Smooth muscle cell (in vitro differentiated cells): ENCODE data around the gene SNIP1. TPM values are rescaled to one million over a fixed set of nuclear protein-coding genes. Genes with fewer than 3 reads are reported as not detected.
"Not testable (repeated sequence)": the region's sequence is repeated elsewhere in the genome, so short reads cannot be mapped to it uniquely, and the experiment has no call there.

Source experiments
- DNase-seq: peaks from one replicate; lab custom pipeline; 2025; ENCODE audit not compliant: unreplicated experiment; lab: John Stamatoyannopoulos, UW
- H2AFZ ChIP-seq: fragments of 200-600 bp; sonication (generic); 2 replicates; pipeline ENCODE4 v1.6.0; 2016; ENCODE audit warnings: antibody characterized with exemption, low read depth, mild to moderate bottlenecking
- H3F3A ChIP-seq: fragments of 200-600 bp; sonication (generic); 2 replicates; pipeline ENCODE4 v1.6.0; 2017; ENCODE audit warnings: antibody characterized with exemption, low read depth
- H3K27ac ChIP-seq: fragments of 200-600 bp; sonication (generic); 2 replicates; pipeline ENCODE4 v1.5.1; 2016; ENCODE audit warnings: low read depth, mild to moderate bottlenecking
- H3K27me3 ChIP-seq: fragments of 200-600 bp; sonication (generic); 2 replicates; pipeline ENCODE4 v1.6.1; 2016; ENCODE audit warnings: low read depth, mild to moderate bottlenecking
- H3K36me3 ChIP-seq: fragments of 200-600 bp; sonication (generic); 2 replicates; pipeline ENCODE4 v1.5.1; 2016; ENCODE audit warnings: low read depth
- H3K4me1 ChIP-seq: fragments of 200-600 bp; sonication (generic); 2 replicates; pipeline ENCODE4 v1.5.1; 2016; ENCODE audit warnings: low read depth
- H3K4me2 ChIP-seq: fragments of 200-600 bp; sonication (generic); 2 replicates; pipeline ENCODE4 v1.6.0; 2016; ENCODE audit warnings: mild to moderate bottlenecking
- H3K4me3 ChIP-seq: fragments of 200-600 bp; sonication (generic); 2 replicates; pipeline ENCODE4 v1.5.1; 2016; ENCODE audit warnings: mild to moderate bottlenecking
- H3K79me2 ChIP-seq: fragments of 200-600 bp; sonication (generic); 2 replicates; pipeline ENCODE4 v1.6.0; 2016; ENCODE audit warnings: low read depth, mild to moderate bottlenecking
- H3K9ac ChIP-seq: fragments of 200-600 bp; sonication (generic); 2 replicates; pipeline ENCODE4 v1.6.0; 2016; ENCODE audit warnings: low read depth
- H3K9me3 ChIP-seq: fragments of 200-600 bp; sonication (generic); replicated peaks from 2 replicates; pipeline ENCODE4 v1.5.1; 2016; ENCODE audit warnings: low read depth
- H4K20me1 ChIP-seq: fragments of 200-600 bp; sonication (generic); 2 replicates; pipeline ENCODE4 v1.6.0; 2016; ENCODE audit warnings: low read depth
- CTCF ChIP-seq: fragments of 200-600 bp; sonication (generic); IDR thresholded peaks from 2 replicates; pipeline ENCODE4 v1.5.1; 2017; ENCODE audit warnings: borderline replicate concordance, mild to moderate bottlenecking, antibody characterized with exemption; ENCODE audit not compliant: insufficient read depth, poor library complexity, severe bottlenecking
- WGBS: methylation state at CpG from one replicate; pipeline ENCODE4 v1.1.7; 2016; ENCODE audit warnings: low lambda C conversion rate; 5-methylcytosine and 5-hydroxymethylcytosine counted together
- polyA plus RNA-seq: library from polyadenylated mRNA; unstranded; fragments of >200 nt; fragmentation: Nextera tagmentation; extraction: Ambion mirVana; gene quantifications from 2 replicates; pipeline ENCODE4 v1.2.1, GENCODE V29; 2016
- total RNA-seq: library from RNA; depleted of rRNA; stranded (reverse); fragments of >200 nt; gene quantifications from 2 replicates; pipeline ENCODE4 v1.2.3, GENCODE V29; 2014

Gene SNIP1
- total and polyA plus RNA-seq, 2 experiments from 2014 or later, result 7.4 to 37.1 TPM

DNA sequence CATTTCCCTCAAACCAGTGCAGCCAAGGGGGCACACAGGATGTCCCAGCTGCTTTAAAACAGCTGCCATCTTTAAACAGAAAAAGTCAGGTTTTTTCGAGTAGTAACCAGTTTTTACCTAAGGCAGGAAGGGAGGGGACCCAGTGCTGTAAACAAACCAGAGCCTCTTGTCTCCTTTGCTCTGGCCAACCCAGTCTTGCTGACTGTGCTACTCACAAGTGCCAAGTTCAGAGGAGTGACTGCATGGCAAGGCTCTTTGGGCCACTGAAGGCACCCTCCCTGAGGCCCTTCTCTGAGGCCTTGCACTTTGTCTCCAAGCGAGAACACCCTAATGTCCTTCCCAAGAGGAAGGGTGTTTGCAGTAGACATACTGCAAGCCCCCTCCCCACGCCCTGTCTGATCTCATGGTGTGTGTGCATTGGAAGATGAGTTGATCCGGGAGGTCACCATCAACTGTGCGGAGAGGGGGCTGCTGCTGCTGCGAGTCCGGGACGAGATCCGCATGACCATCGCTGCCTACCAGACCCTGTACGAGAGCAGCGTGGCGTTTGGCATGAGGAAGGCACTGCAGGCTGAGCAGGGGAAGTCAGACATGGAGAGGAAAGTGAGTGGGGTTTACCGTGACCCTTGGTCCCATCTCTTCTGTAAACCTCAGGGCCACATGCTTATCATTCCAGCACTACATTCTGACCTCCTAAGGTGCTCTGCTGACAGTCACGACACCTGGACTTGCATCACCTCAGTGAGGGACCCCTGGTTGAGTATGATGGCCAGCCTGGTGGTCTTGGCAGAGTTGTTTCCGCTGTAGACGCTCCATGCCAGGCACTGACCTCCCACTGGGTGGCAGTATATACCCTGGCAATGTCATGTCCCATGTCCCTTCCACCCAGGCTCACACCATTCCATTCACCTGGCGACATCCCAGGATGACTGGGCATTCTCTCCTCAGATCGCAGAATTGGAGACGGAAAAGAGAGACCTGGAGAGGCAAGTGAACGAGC is 7.3 kb upstream of the SNIP1 start:
- peak; percentile 48 for TF ChIP-seq CTCF
- DNase-seq, result no peak
- no peak overlapping the region for H2AFZ ChIP-seq
- no peak overlapping the region for H3K4me2 ChIP-seq
- no peaks in the 10 kb centered on the region for H4K20me1 ChIP-seq
- H3K79me2 ChIP-seq, result no peaks in the 10 kb centered on the region
- no peak overlapping the region for H3K4me3 ChIP-seq
- H3K9ac ChIP-seq, result no peak overlapping the region
- no peaks in the 10 kb centered on the region for H3K27me3 ChIP-seq
- peaks cover 6% of the 10 kb centered on the region for H3F3A ChIP-seq
- peaks cover 2% of the 10 kb centered on the region for H3K4me1 ChIP-seq
- H3K27ac ChIP-seq, result no peak overlapping the region
- H3K36me3 ChIP-seq, result peaks cover 13% of the 10 kb centered on the region
- WGBS, result 91% methylated on average over 21 of the region's 21 CpGs
- no peaks in the 10 kb centered on the region for H3K9me3 ChIP-seq

GRCh38 chr1:37560401-37561132 is 6.5 kb upstream of the SNIP1 start:
- no peak overlapping the region for H3K27ac ChIP-seq
- no peak for DNase-seq
- H3K4me1 ChIP-seq, result peaks cover 2% of the 10 kb centered on the region
- H3K27me3 ChIP-seq, result no peaks in the 10 kb centered on the region
- H3K36me3 ChIP-seq, result peaks cover 6% of the 10 kb centered on the region
- no peaks in the 10 kb centered on the region for H4K20me1 ChIP-seq
- no peak for TF ChIP-seq CTCF
- no peak overlapping the region for H2AFZ ChIP-seq
- no peak overlapping the region for H3K4me2 ChIP-seq
- WGBS, result 89% methylated on average over 10 of the region's 10 CpGs
- H3K9me3 ChIP-seq, result no peaks in the 10 kb centered on the region
- no peak overlapping the region for H3K9ac ChIP-seq
- peaks cover 6% of the 10 kb centered on the region for H3F3A ChIP-seq
- no peak overlapping the region for H3K4me3 ChIP-seq
- no peaks in the 10 kb centered on the region for H3K79me2 ChIP-seq

DNA sequence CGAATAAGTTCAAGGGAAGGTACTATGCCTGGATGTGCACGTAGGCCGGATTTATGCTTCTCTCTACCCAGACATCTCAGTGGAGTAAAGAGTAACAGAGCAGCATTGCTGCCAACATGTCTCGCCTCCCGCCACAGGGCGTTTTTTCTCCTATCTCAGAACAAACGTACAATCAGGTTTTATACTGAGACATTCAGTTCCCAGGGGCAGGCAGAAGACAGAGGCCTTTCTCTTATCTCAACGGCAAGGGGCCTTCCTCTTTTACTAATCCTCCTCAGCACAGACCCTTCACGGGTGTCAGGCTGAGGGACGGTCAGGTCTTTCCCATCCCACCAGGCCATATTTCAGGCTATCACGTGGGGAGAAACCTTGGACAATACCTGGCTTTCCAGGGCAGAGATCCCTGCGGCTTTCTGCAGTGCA is 5.9 kb upstream of the SNIP1 start:
- H3F3A ChIP-seq, H3K4me2 ChIP-seq, DNase-seq, H2AFZ ChIP-seq, H3K4me1 ChIP-seq, H3K36me3 ChIP-seq, H3K9me3 ChIP-seq, H3K4me3 ChIP-seq, H3K27me3 ChIP-seq, H3K9ac ChIP-seq, H4K20me1 ChIP-seq, H3K79me2 ChIP-seq, H3K27ac ChIP-seq: not testable (repeated sequence)
- WGBS, result 64% methylated on average over 12 of the region's 12 CpGs

GRCh38 chr1:37559080-37559479 is 5.0 kb upstream of the SNIP1 start:
- Histone ChIP-seq H3K36me3 (no peaks in the 10 kb centered on the region), H3K4me2 (no peak overlapping the region), H3K9me3 (no peaks in the 10 kb centered on the region), H2AFZ (no peak overlapping the region), H3K4me1 (peaks cover 2% of the 10 kb centered on the region), H3K9ac (no peak overlapping the region), H3F3A (peaks cover 6% of the 10 kb centered on the region), H3K79me2 (no peaks in the 10 kb centered on the region), H3K27ac (no peak overlapping the region), H3K27me3 (no peaks in the 10 kb centered on the region), H3K4me3 (no peak overlapping the region), H4K20me1 (no peaks in the 10 kb centered on the region)
- DNase-seq, result no peak
- 92% methylated on average over 7 of the region's 7 CpGs for WGBS
- no peak for TF ChIP-seq CTCF
